Astrocyte (in vitro differentiated cells and primary cell): ENCODE data around the gene SIAH3. TPM values are rescaled to one million over a fixed set of nuclear protein-coding genes. Genes with fewer than 3 reads are reported as not detected.

Experiments
- DNase-seq: peaks from one replicate; pipeline ENCODE4 v3.0.0-alpha.2; 2010; ENCODE audit warnings: low read depth
- FAIRE-seq: peaks from 2 replicates; lab custom pipeline; 2011; peaks lifted over from hg19 to GRCh38; lab: Jason Lieb, UNC
- H2AFZ ChIP-seq: 2 replicates; pipeline ENCODE4 v1.6.0; 2012; ENCODE audit warnings: low read depth, low read length, inconsistent platforms
- H3K27ac ChIP-seq: 2 replicates; pipeline ENCODE4 v1.5.1; 2011; ENCODE audit warnings: low read depth, low read length, inconsistent platforms
- H3K27me3 ChIP-seq: 2 replicates; pipeline ENCODE4 v1.6.0; 2011; ENCODE audit warnings: low read length, inconsistent platforms; ENCODE audit not compliant: insufficient read depth
- H3K36me3 ChIP-seq: 2 replicates; pipeline ENCODE4 v1.5.1; 2011; ENCODE audit warnings: low read length, inconsistent platforms; ENCODE audit not compliant: insufficient read depth
- H3K4me1 ChIP-seq: 2 replicates; pipeline ENCODE4 v1.5.1; 2011; ENCODE audit warnings: low read length, inconsistent platforms; ENCODE audit not compliant: insufficient read depth
- H3K4me2 ChIP-seq: 2 replicates; pipeline ENCODE4 v1.6.0; 2012; ENCODE audit warnings: low read length, inconsistent platforms
- H3K4me3 ChIP-seq: 2 replicates; pipeline ENCODE4 v1.5.1; 2011; ENCODE audit warnings: low read depth, mild to moderate bottlenecking, low read length, inconsistent platforms; ENCODE audit not compliant: insufficient read depth
- H3K79me2 ChIP-seq: 2 replicates; pipeline ENCODE4 v1.6.0; 2012; ENCODE audit warnings: mild to moderate bottlenecking, low read length, inconsistent platforms; ENCODE audit not compliant: insufficient read depth
- H3K9ac ChIP-seq: 2 replicates; pipeline ENCODE4 v1.6.0; 2012; ENCODE audit warnings: mild to moderate bottlenecking, low read length, inconsistent platforms
- H3K9me3 ChIP-seq: 2 replicates; pipeline ENCODE4 v1.5.1; 2012; ENCODE audit warnings: low read depth, mild to moderate bottlenecking, low read length, inconsistent platforms; ENCODE audit not compliant: insufficient read depth
- H4K20me1 ChIP-seq: 2 replicates; pipeline ENCODE4 v1.6.0; 2012; ENCODE audit warnings: low read length, inconsistent platforms; ENCODE audit not compliant: insufficient read depth
- H3K27ac Mint-ChIP-seq: one replicate; pipeline ENCODE4 v1.8.0; 2021; ENCODE audit warnings: mild to moderate bottlenecking, mixed read lengths; ENCODE audit not compliant: unreplicated experiment
- H3K27me3 Mint-ChIP-seq: one replicate; pipeline ENCODE4 v1.8.0; 2021; ENCODE audit warnings: low read depth, mixed read lengths; ENCODE audit not compliant: unreplicated experiment
- H3K36me3 Mint-ChIP-seq: one replicate; pipeline ENCODE4 v1.8.0; 2021; ENCODE audit warnings: low read depth, mixed read lengths; ENCODE audit not compliant: unreplicated experiment
- H3K4me1 Mint-ChIP-seq: one replicate; pipeline ENCODE4 v1.8.0; 2021; ENCODE audit warnings: low read depth, mixed read lengths; ENCODE audit not compliant: unreplicated experiment
- H3K4me3 Mint-ChIP-seq: one replicate; pipeline ENCODE4 v1.8.0; 2021; ENCODE audit warnings: mild to moderate bottlenecking, moderate library complexity, mixed read lengths; ENCODE audit not compliant: unreplicated experiment
- H3K9me3 Mint-ChIP-seq: one replicate; pipeline ENCODE4 v1.8.0; 2021; ENCODE audit warnings: mild to moderate bottlenecking, mixed read lengths; ENCODE audit not compliant: unreplicated experiment
- EZH2 ChIP-seq: IDR thresholded peaks from 2 replicates; pipeline ENCODE4 v1.6.1; 2012; ENCODE audit warnings: mild to moderate bottlenecking, low read length, inconsistent platforms; ENCODE audit not compliant: insufficient read depth
- total RNA-seq: library from RNA; stranded (reverse); gene quantifications from 2 replicates; pipeline ENCODE4 v1.2.1, GENCODE V29; 2021
- TF ChIP-seq, protein P1 (sequence below): IDR thresholded peaks from 2 replicates; pipeline ENCODE4 v1.5.1; 2011; ENCODE audit warnings: low read depth, mild to moderate bottlenecking, inconsistent platforms, low read length, moderate library complexity; ENCODE audit not compliant: insufficient read depth

The SIAH3 gene
- total RNA-seq, 1 donor from 2014 or later = 0.07 TPM

DNA sequence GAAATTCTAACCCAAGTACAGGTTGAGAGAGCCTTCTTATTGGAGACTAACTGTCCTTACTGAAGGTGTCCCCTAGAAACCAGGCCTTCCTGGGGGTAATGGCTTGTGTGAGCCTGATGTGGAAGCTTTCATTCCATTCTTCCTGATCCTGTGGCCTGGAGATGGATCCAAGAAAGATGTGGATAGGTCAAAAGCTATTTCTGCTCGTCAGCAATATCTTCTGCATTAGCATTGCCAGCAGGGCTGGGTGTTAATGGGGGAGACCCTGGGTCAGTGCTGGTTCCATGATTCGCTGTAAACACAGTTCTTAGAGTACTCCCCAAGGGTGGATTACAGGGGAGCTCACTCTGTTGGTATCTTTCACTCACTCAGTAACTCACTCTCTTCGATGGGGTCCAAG is 106.6 kb downstream of the SIAH3 start:
- Histone ChIP-seq H3K9me3 (no peaks in the 10 kb centered on the region), H3K27me3 (peaks cover 2% of the 10 kb centered on the region), H4K20me1 (no peaks in the 10 kb centered on the region), H3K36me3 (no peaks in the 10 kb centered on the region), H3K27ac (no peak overlapping the region), H2AFZ (no peak overlapping the region), H3K9ac (no peak overlapping the region), H3K4me3 (no peak overlapping the region), H3K4me1 (no peaks in the 10 kb centered on the region), H3K4me2 (no peak overlapping the region), H3K79me2 (no peaks in the 10 kb centered on the region)
- TF ChIP-seq, protein P1, sequence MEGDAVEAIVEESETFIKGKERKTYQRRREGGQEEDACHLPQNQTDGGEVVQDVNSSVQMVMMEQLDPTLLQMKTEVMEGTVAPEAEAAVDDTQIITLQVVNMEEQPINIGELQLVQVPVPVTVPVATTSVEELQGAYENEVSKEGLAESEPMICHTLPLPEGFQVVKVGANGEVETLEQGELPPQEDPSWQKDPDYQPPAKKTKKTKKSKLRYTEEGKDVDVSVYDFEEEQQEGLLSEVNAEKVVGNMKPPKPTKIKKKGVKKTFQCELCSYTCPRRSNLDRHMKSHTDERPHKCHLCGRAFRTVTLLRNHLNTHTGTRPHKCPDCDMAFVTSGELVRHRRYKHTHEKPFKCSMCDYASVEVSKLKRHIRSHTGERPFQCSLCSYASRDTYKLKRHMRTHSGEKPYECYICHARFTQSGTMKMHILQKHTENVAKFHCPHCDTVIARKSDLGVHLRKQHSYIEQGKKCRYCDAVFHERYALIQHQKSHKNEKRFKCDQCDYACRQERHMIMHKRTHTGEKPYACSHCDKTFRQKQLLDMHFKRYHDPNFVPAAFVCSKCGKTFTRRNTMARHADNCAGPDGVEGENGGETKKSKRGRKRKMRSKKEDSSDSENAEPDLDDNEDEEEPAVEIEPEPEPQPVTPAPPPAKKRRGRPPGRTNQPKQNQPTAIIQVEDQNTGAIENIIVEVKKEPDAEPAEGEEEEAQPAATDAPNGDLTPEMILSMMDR = no peak
- no peak for TF ChIP-seq EZH2
- no peak for DNase-seq
- Mint-ChIP-seq H3K4me1 (no peaks in the 10 kb centered on the region), H3K27ac (no peak overlapping the region), H3K36me3 (no peaks in the 10 kb centered on the region), H3K4me3 (no peak overlapping the region), H3K9me3 (peaks cover 5% of the 10 kb centered on the region), H3K27me3 (peaks cover 29% of the 10 kb centered on the region)
- FAIRE-seq = no peak

DNA sequence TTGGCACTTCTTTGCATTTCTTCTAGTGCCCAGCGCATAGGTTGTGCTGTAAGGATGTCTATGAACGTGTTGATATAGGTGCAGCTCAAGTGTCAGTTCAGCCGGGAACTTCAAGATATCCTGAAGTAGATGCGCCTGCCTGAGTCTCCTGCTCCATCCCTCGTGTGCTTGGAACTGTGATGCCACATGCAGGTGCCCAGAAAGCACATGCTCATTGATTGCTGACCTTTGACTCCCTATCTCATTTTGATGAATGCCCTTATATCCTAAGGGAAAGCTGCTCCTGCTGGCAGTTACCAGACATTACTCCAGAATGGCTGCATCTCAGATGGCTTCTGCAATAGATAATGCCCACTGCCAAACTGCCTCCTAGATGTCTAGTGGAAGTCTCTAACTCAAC is 108.6 kb downstream of the SIAH3 start:
- H3K27me3 ChIP-seq = peaks cover 3% of the 10 kb centered on the region
- H3K27me3 Mint-ChIP-seq = peaks cover 29% of the 10 kb centered on the region

DNA sequence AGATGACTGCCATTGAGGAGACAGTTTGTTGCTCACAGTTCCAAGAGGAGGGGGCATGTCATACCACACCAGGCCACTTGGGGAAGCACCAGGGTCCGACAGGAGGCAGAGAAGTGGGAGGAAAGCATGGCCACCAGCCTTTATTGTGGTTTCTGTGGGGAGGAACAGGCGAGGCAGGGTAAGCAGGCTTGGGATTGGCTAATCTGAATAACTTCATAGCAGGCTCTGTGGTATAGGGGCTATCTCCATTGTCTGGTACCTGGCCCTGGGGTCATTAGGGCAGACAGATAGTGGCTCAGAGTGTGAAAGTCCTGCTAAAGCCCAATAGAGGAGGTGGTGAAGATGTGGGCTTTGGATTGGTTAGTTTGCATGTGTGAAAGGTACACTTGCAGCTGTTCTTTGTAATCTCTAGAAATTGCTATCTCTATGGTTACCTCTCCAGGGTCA is 114.0 kb downstream of the SIAH3 start:
- Histone ChIP-seq H3K79me2 (no peaks in the 10 kb centered on the region), H4K20me1 (no peaks in the 10 kb centered on the region), H3K27ac (no peak overlapping the region), H3K9me3 (no peaks in the 10 kb centered on the region), H3K36me3 (no peaks in the 10 kb centered on the region), H3K27me3 (peaks cover 7% of the 10 kb centered on the region), H3K9ac (no peak overlapping the region), H3K4me2 (no peak overlapping the region), H3K4me3 (no peak overlapping the region), H2AFZ (no peak overlapping the region), H3K4me1 (no peaks in the 10 kb centered on the region)
- H3K27me3 Mint-ChIP-seq = peaks cover 33% of the 10 kb centered on the region
- H3K4me1 Mint-ChIP-seq = no peaks in the 10 kb centered on the region
- no peak overlapping the region for H3K4me3 Mint-ChIP-seq
- DNase-seq = no peak
- peaks cover 3% of the 10 kb centered on the region for H3K9me3 Mint-ChIP-seq
- H3K27ac Mint-ChIP-seq = no peak overlapping the region
- TF ChIP-seq EZH2 = no peak
- TF ChIP-seq, protein P1 = no peak
- no peaks in the 10 kb centered on the region for H3K36me3 Mint-ChIP-seq
- FAIRE-seq = no peak

More for the DNA sequence above, 108.6 kb downstream of the SIAH3 start:
- FAIRE-seq = no peak
- no peak overlapping the region for H3K27ac ChIP-seq
- no peaks in the 10 kb centered on the region for H3K79me2 ChIP-seq
- H3K4me2 ChIP-seq = no peak overlapping the region
- Mint-ChIP-seq H3K27ac (no peak overlapping the region), H3K9me3 (peaks cover 5% of the 10 kb centered on the region), H3K4me1 (no peaks in the 10 kb centered on the region), H3K36me3 (no peaks in the 10 kb centered on the region), H3K4me3 (no peak overlapping the region)
- DNase-seq = no peak
- H4K20me1 ChIP-seq = no peaks in the 10 kb centered on the region
- H3K36me3 ChIP-seq = no peaks in the 10 kb centered on the region
- H3K4me3 ChIP-seq = no peak overlapping the region
- H3K9me3 ChIP-seq = no peaks in the 10 kb centered on the region
- no peaks in the 10 kb centered on the region for H3K4me1 ChIP-seq
- H3K9ac ChIP-seq = no peak overlapping the region
- no peak for TF ChIP-seq EZH2
- TF ChIP-seq, protein P1 = no peak
- no peak overlapping the region for H2AFZ ChIP-seq
